Right ventricle myocardium superior (tissue), 1 donor: ENCODE results near the gene VENTX. TPM values are rescaled to one million over a fixed set of nuclear protein-coding genes. Genes with fewer than 3 reads are reported as not detected.

Experiments
- ATAC-seq: fragments of 200-7000 bp; cut with Tn5 transposase; one replicate; pipeline ENCODE4 v1.9.1; 2020; ENCODE audit warnings: mild to moderate bottlenecking; ENCODE audit not compliant: poor library complexity
- DNase-seq: peaks from one replicate; pipeline ENCODE4 v3.0.0-alpha.2; 2020
- intact Hi-C: fragments of 100-400 bp; cut with DNase I; formaldehyde crosslinking; loops from one replicate; pipeline ENCODE4 v1.11.2; 2022
- total RNA-seq: library from RNA; stranded (reverse); fragmentation: NEBNext Ultra II Directional; extraction: Animal tissue kit (Norgen Biotek cat#: 25700); gene quantifications from one replicate; pipeline ENCODE4 v1.2.1, GENCODE V29; 2021
- donor health status: DM: no; HTN: yes; CAD: no; lungs with severe emphysema.

Gene VENTX
- total RNA-seq, 1 donor from 2014 or later: 0.43 TPM

- intact Hi-C loops: no loop called here
- no peak for DNase-seq
- ATAC-seq: no peak
These were observed 10.7 kb downstream of the VENTX start for GRCh38 chr10:133248334-133248715.

DNA sequence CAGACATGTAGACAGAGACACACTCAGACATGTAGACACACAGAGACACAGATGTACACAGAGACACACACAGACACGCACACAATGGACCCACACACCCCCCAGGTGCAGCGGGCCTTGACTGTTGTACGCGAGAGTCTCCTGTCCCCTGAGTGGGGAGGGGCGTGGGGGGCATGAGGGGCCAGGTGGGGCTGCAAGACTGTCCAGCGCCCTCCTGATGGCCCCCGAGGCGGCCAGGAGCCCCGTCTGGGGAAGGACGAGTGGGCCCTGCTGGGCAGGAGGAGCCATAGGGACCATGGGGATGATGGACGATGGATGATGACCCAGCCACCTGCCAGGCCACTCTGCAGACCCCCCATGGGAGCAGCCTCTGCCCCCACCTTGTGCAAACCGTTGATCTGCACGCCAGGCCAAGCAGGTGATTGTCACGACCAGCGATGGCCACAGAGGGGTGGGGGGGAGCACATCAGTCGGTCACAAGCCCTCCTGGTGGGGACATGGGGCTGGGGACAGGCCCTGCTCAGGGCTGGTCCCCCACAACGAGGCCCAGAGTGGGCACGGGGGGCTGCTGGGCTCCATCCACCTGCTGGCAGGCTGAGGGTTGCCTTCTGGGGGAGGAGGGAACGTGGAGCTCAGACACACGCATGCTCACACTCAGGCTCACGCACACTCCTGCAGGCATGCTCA is 11.6 kb downstream of the VENTX start:
- DNase-seq (no peak), ATAC-seq (no peak)
- intact Hi-C loops: no loop called here

GRCh38 chr10:133249975-133250754 is 12.5 kb downstream of the VENTX start:
- intact Hi-C loops: no loop called here
- ATAC-seq (no peak), DNase-seq (no peak)

DNA sequence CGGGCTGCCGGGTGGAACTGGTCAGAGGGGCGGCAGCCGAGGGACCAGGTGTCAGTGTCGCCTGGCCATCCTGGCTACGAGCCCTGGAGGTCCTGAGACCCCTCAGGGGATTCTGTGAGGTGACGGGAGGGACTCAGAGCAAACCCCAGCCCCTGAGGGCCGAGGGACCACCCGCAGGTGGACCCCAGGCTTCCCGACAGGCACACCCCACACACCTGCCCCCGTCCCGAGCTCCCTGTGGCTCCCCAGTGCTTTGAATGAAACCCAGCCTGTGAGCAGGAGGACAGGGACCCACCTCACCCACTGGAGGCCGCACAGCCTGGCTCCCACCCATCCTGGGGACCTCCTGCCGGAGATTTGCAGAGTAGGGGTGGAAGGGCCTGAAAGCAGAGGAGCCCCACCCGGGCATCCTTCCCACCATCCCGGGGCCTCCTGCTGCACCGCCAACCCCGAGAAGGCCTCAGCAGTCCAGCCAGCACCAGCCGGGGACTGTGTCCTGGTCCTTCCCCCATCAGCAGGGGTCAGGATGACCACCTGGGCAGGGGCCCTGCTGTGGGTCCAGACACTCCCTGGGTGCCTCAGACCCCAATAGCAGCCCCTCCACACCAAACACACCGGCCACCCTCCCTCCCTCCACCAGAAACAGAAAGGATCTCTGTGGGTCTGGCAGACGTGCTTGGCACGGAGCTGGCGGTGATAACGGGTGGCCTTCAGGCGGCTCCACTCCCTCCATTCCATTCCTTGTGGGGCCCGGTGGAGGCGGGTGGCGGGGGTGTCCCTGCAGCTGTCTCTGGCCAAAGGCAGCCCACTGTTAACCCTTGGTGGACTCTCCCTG is 13.9 kb downstream of the VENTX start:
- ATAC-seq (peak; percentile 57), DNase-seq (no peak)
- intact Hi-C loops: no loop called here

GRCh38 chr10:133252223-133252552 is 14.5 kb downstream of the VENTX start:
- DNase-seq (no peak), ATAC-seq (no peak)
- intact Hi-C loops: no loop called here

DNA sequence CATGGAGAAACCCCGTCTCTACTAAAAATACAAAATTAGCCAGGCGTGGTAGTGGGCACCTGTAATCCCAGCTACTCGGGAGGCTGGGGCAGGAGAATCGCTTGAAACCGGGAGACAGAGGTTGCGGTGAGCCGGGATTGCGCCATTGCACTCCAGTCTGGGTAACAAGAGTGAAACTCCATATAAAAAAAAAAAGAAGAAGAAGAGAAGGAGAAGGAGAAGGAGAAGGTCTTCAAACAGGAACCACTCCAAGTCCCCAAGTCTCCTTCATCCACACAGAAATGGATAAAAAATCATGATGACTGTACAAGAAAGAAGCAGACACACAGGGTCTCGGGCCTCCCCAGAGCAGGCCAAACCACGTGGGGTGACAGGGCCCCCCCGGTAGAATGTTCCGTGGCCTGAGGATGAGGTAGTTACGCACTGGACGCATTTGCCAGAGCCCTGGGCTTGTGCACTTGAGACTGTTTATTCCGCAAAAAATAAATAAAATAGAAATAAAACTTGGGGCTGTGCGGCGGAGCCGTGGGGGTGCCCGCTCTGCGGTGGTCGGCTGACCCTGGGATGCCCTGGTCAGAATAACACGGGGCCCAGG is 15.8 kb downstream of the VENTX start:
- DNase-seq (no peak), ATAC-seq (no peak)
- intact Hi-C loops: no loop called here

DNA sequence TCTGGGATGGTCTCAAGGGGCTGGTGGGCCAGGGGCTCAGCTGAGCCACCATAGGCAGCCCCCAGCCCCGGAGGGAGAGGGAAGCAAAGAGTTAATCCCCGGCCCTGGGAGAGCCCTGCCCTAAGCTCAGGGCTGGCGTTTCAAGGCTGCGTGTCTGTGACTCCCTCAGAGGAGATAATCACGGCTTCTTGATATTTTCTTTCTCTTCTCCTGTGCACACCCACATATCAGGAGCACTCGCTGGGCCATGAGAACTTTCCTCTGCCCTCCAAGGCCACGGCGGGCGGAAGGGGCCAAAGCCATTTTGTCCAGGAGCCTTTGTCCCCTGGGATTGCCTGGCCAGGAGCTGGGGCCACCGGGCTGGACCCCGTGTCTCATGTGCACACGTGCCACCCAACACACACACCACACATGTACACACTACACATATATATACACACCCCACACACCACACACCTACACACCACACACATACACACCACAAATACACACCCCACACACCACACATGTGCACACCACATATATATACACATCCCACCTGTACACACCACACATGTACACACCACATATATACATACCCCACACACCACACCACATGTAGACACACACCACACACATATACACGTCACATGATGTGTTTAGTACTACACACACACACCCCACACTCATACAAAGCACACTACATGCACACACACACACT is 16.9 kb downstream of the VENTX start:
- no peak for ATAC-seq
- no peak for DNase-seq
- intact Hi-C loops: no loop called here

DNA sequence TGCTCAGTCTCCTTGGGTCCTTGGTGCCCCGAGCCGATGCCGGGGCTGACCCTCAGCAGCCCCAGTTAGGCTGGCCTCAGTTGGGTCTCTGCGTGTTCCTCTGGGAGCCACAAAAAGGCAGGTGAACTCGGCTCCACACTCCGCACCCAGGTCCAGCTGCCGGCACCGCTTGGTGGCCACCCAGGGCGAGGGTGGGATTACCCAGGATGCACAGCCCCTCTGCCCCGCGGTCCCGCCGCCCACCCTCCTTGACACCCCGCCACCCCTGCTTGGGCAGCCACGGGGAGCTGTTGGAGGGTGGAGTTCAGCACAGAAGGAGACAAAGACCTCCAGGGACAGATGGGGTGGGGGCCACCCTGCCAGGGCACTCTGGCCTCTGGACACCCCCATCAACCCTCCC is 17.7 kb downstream of the VENTX start:
- intact Hi-C loops: no loop called here
- DNase-seq (no peak), ATAC-seq (no peak)

DNA sequence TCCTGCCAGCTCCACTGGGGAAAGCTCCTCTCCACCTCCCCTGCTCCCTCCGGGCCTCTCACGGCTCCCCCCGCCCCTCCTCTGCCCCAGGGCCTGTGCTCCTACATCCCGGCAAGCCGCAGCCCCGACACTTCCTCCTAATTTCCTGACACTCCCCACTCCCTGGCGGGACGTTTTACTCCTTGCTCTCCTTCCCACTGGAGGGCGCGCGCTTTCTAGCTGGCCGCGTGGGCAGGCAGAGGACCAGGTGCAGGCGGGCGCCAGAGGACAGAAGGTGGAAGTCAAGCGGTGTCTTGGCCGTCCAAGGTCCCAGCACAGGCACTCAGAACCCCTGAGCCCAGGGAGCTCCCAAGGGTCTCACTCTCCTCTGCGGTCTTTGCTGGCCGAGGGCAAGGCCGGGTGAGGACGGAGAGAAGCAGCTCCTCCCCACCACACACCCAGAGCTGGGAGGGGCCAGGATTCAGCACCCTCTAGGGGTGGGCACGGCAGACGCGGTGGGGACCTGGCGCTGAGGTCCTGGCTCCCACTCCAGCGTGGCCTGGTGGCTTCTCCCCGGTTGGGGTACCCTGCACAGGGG is 19.9 kb downstream of the VENTX start:
- ATAC-seq (peak; percentile 39), DNase-seq (peak; percentile 83)
- intact Hi-C loops: no loop called here

GRCh38 chr10:133258066-133258817 is 20.6 kb downstream of the VENTX start:
- intact Hi-C loops: no loop called here
- ATAC-seq (no peak), DNase-seq (peak; percentile 56)

DNA sequence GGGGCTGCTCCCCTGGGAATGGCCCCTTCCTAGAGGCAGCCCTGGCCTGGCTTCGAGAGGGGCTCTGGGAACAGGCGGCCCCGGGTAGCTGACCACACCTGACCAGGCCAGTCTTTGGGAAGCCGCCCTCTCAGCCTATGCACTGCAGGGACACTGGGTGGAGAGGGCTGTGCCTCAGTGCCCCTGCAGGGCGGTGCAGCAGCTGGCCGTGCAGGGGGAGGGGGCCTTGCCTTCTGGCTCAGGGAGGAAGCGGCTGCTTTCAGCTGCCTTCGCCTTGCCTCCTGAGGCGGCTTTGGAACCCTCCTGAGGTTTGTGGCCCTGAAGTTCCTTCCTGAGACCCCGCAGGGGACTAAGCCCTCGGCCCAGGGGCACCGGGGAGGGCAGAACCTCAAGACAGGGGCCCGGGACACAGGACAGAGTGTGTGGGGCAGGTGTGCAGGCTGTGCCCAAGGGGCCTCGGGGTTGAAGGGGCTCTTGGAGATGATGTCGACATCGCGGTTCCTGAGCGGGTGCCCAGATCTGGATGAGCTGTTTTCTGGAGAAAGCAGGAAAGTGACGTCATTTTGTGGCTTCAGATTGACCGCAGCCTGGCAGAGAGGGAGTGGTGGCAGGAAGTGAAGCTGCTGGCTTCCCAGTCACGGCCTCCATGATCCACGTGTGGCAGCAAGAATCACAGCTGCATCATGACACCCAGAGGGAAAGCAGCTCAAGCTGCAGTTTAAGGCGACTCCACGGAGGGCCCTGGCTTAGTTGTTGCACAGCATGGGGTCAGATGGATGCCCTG is 21.4 kb downstream of the VENTX start:
- DNase-seq: peak; percentile 90
- peak; percentile 13 for ATAC-seq
- intact Hi-C loops: no loop called here

GRCh38 chr10:133259602-133259989 is 21.9 kb downstream of the VENTX start:
- DNase-seq (no peak), ATAC-seq (no peak)
- intact Hi-C loops: no loop called here

- intact Hi-C loops: no loop called here
- ATAC-seq: peak; percentile 68
- peak; percentile 80 for DNase-seq
These were observed 23.5 kb downstream of the VENTX start for GRCh38 chr10:133260895-133261725.

- intact Hi-C loops: no loop called here
- ATAC-seq: peak; percentile 88
- peak; percentile 95 for DNase-seq
These were observed 24.2 kb downstream of the VENTX start for GRCh38 chr10:133261726-133262325.

DNA sequence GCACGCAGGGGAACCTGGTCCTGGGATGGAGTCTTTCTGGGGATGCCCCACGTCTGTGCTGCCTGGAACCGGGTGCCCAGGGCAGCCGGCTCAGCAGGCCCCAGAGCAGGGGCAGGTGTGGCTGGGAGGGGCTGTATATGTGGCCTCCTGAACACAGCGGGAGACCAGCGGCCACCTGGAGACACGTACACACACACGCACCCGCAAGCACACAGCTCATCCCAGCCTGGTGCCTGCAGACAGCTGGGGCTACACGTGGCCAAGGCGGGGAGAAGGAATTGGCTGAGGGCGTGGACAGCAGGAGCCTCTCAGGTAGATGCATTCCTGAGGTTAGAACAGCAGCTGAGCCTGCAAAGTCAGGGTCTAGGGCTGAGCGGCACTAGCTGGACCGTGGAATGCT is 25.0 kb downstream of the VENTX start:
- DNase-seq: no peak
- intact Hi-C loops: no loop called here
- ATAC-seq: no peak

GRCh38 chr10:133263674-133264073 is 26.0 kb downstream of the VENTX start:
- intact Hi-C loops: no loop called here
- no peak for ATAC-seq
- DNase-seq: no peak
